ENCODE measurements around the gene PRMT1.

DNA sequence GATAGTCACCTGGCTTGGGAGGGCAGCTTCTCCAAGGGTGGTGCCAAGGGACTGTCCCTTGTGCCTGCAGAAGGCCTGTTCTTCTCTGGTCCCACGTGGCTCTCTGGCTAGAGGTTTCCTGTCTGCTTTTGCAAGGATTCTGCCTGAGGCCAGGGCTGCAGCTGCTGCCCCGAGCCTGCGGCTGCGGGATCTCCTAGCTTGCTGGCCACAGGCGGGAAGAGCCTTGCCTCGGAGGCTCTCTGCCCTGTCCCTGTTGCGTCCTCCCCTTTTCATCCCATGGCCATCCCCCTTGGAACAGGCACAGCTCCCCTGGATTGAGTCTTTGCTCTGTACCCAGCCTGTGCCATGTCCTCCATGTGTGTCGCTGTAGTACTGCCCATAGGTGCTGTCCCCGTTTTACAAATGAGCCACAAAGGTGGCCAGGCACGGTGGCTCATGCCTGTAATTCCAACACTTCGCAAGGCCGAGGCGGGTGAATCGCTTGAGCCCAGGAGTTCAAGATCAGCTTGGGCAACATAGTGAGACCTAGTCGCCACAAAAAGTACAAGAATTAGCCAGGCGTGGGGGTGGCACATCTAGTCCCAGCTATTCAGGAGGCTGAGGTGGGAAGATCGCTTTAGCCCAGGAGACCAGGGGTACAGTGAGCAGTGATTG lies 20.5 kb upstream of the PRMT1 start:
- TF ChIP-seq CTCF (IDR thresholded peaks at IDR 0.05): no peak
- no peak for TF ChIP-seq ZFX (IDR thresholded peaks at IDR 0.05; ENCODE audit: borderline replicate concordance)

Measured in 22Rv1 (cell line).